K562 (cell line): Measurements from ENCODE around the gene MAP4K4. TPM values are rescaled to one million over a fixed set of nuclear protein-coding genes. Genes with fewer than 3 reads are reported as not detected.

Experiments used
- ATAC-seq: fragments of 200-7000 bp; cut with Tn5 transposase; 3 replicates; pipeline ENCODE4 v1.9.1; 2020; ENCODE audit warnings: moderate library complexity
- BruUV-seq: library from RNA; stranded (reverse); fragments of 400-500 nt; replicated peaks from 2 replicates; lab custom pipeline; 2021; lab: Mats Ljungman, UMichigan
- CTCF ChIA-PET: fragments of 300-600 bp; formaldehyde crosslinking; extraction: SDS; loops from one replicate; lab custom pipeline; 2021; ENCODE audit warnings: low intra/inter-chr PET ratio; lab: Yijun Ruan, JAX
- POLR2A ChIA-PET: fragments of 300-600, 350-650 bp; sonication (Branson Sonifier 250); formaldehyde crosslinking; extraction: SDS; loops from one replicate; lab custom pipeline; 2021; ENCODE audit warnings: antibody characterized with exemption, inconsistent platforms; lab: Yijun Ruan, JAX
- DNase-seq, 4 experiments: peaks; one replicate each; pipeline versions ENCODE4 v3.0.0 to v3.0.0-alpha.2; 2011 to 2018; ENCODE audit warnings: low spot score in 3 of 4, mixed read lengths in 3 of 4; ENCODE audit errors: extremely low read depth in 1 of 4
- FAIRE-seq: peaks from 2 replicates; lab custom pipeline; 2011; peaks lifted over from hg19 to GRCh38; lab: Jason Lieb, UNC
- H2AFZ ChIP-seq: 2 replicates; pipeline ENCODE4 v1.6.0; 2011; ENCODE audit warnings: low read depth, low read length, control low read depth, inconsistent platforms
- H3K27ac ChIP-seq: fragments of 200-600 bp; 3 replicates; pipeline ENCODE4 v1.8.0; 2011; ENCODE audit warnings: low read depth, mild to moderate bottlenecking, control low read depth, inconsistent platforms, low read length, moderate library complexity, mixed read lengths; ENCODE audit errors: extremely low read depth
- H3K27me3 ChIP-seq, 2 experiments: fragments of 300-600 bp in 1 of 2; 2 replicates in 1 of 2; 3 replicates in 1 of 2; pipeline versions ENCODE4 v1.6.0 to v1.8.0; 2011; ENCODE audit warnings: inconsistent platforms in 2 of 2, low read length in 2 of 2, mild to moderate bottlenecking in 1 of 2, mixed read lengths in 1 of 2, moderate library complexity in 1 of 2; ENCODE audit not compliant: control insufficient read depth in 2 of 2, insufficient read depth in 2 of 2
- H3K36me3 ChIP-seq: fragments of 300-600 bp; 3 replicates; pipeline ENCODE4 v1.8.0; 2011; ENCODE audit warnings: mild to moderate bottlenecking, low read length, inconsistent platforms; ENCODE audit not compliant: control insufficient read depth, insufficient read depth
- H3K4me1 ChIP-seq, 2 experiments: fragments of 200-600 bp in 1 of 2; replicated peaks in 1 of 2; 2 replicates in 1 of 2; 3 replicates in 1 of 2; pipeline versions ENCODE4 v1.5.1 to v1.8.0; 2011; ENCODE audit warnings: inconsistent platforms in 2 of 2, low read length in 2 of 2, mild to moderate bottlenecking in 1 of 2, mixed read lengths in 1 of 2, moderate library complexity in 1 of 2; ENCODE audit not compliant: control insufficient read depth in 2 of 2, insufficient read depth in 2 of 2
- H3K4me2 ChIP-seq: 2 replicates; pipeline ENCODE4 v1.6.1; 2011; ENCODE audit warnings: low read length, control low read depth, inconsistent platforms, mixed read lengths; ENCODE audit not compliant: insufficient read depth
- H3K4me3 ChIP-seq: fragments of 200-600 bp; sonication (generic), shearing (Covaris generic); 2 replicates; pipeline ENCODE4 v1.5.1; 2016; ENCODE audit warnings: control low read depth, inconsistent platforms
- H3K79me2 ChIP-seq: fragments of 200-600 bp; 3 replicates; pipeline ENCODE4 v1.8.0; 2011; ENCODE audit warnings: low read length, inconsistent platforms; ENCODE audit not compliant: control insufficient read depth, insufficient read depth
- H3K9ac ChIP-seq, 2 experiments: 2 replicates each; pipeline versions ENCODE4 v1.6.0 to v1.6.1; 2011; ENCODE audit warnings: low read depth in 2 of 2, low read length in 2 of 2, control low read depth in 1 of 2, inconsistent platforms in 1 of 2, mild to moderate bottlenecking in 1 of 2, mixed read lengths in 1 of 2; ENCODE audit not compliant: insufficient read depth in 1 of 2
- H3K9me1 ChIP-seq: one replicate; pipeline ENCODE4 v1.6.0; 2011; ENCODE audit warnings: inconsistent platforms, mild to moderate bottlenecking, low read length, moderate library complexity; ENCODE audit not compliant: control insufficient read depth, insufficient read depth
- H3K9me3 ChIP-seq: replicated peaks from 2 replicates; pipeline ENCODE4 v1.5.1; 2011; ENCODE audit warnings: low read depth, low read length, inconsistent platforms; ENCODE audit not compliant: control insufficient read depth, insufficient read depth
- H4K20me1 ChIP-seq: replicated peaks from 2 replicates; pipeline ENCODE4 v1.6.1; 2011; ENCODE audit warnings: low read length, inconsistent platforms, mixed read lengths; ENCODE audit not compliant: control insufficient read depth, insufficient read depth
- E2F1 ChIP-seq: sonication (generic); formaldehyde crosslinking; IDR thresholded peaks from 2 replicates; pipeline ENCODE4 v1.8.1; 2023; ENCODE audit warnings: mild to moderate bottlenecking, missing genetic modification reagents, moderate library complexity
- FOXA3 ChIP-seq, 2 experiments: fragments of 450-650 bp in 1 of 2; sonication (generic) in 1 of 2; formaldehyde crosslinking; IDR thresholded peaks in 1 of 2; conservative IDR thresholded peaks in 1 of 2; 2 replicates each; pipeline versions ENCODE4 v1.4.0 to v1.8.0; 2020 to 2022; ENCODE audit warnings: mild to moderate bottlenecking in 2 of 2, missing genetic modification reagents in 1 of 2
- ZNF212 ChIP-seq: fragments of 450-650 bp; formaldehyde crosslinking; IDR thresholded peaks from 2 replicates; pipeline ENCODE4 v1.4.0; 2020; ENCODE audit warnings: mild to moderate bottlenecking
- ZNF717 ChIP-seq: fragments of 250-450 bp; sonication (Bioruptor Pico); IDR thresholded peaks from 2 replicates; pipeline ENCODE4 v1.5.0; 2021
- WGBS: fragments of 100-300 bp; shearing (Covaris generic); methylation state at CpG from one replicate; pipeline ENCODE4 v1.1.6; 2016; ENCODE audit warnings: low coverage, mixed read lengths; ENCODE audit not compliant: insufficient coverage; ENCODE audit errors: missing lambda C conversion rate; 5-methylcytosine and 5-hydroxymethylcytosine counted together
- in situ Hi-C: fragments of 300-500 bp; cut with MboI; formaldehyde crosslinking; loops from 4 replicates; pipeline ENCODE4 v1.15.0; 2018; ENCODE audit warnings: inconsistent platforms, mixed read lengths
- intact Hi-C: fragments of 100-400 bp; cut with micrococcal nuclease; formaldehyde crosslinking; loops from 2 replicates; pipeline ENCODE4 v1.14.2; 2022
- polyA plus RNA-seq, 8 experiments: library from polyadenylated mRNA; depleted of rRNA in 4 of 8; stranded (reverse) in 5 of 8; unstranded in 3 of 8; fragments of >200 nt; fragmentation: Nextera tagmentation in 2 of 8; fragmentation: Illumina TruSeq in 1 of 8; extraction: Ambion mirVana in 2 of 8; extraction: Trizol in 1 of 8; gene quantifications; 2 replicates each; pipeline versions ENCODE4 v1.2.1 to v1.2.3, GENCODE V29; 2011 to 2014; ENCODE audit warnings: inconsistent platforms in 1 of 8, missing spikeins in 1 of 8
- total RNA-seq, 7 experiments: library from RNA; depleted of rRNA in 6 of 7; stranded (reverse); fragments of >200 nt in 6 of 7; fragmentation: Illumina TruSeq in 2 of 7; extraction: Trizol in 2 of 7; gene quantifications; 2 replicates each; pipeline versions ENCODE4 v1.2.1 to v1.2.3, GENCODE V29; 2011 to 2021; ENCODE audit warnings: low replicate concordance in 1 of 7

The MAP4K4 gene
- total and polyA plus RNA-seq, 9 of the 15 experiments (the other 6 are each of a cell fraction or from before 2014, with no cell fraction given): 7.6 to 76.4 (median 50.6) TPM

DNA sequence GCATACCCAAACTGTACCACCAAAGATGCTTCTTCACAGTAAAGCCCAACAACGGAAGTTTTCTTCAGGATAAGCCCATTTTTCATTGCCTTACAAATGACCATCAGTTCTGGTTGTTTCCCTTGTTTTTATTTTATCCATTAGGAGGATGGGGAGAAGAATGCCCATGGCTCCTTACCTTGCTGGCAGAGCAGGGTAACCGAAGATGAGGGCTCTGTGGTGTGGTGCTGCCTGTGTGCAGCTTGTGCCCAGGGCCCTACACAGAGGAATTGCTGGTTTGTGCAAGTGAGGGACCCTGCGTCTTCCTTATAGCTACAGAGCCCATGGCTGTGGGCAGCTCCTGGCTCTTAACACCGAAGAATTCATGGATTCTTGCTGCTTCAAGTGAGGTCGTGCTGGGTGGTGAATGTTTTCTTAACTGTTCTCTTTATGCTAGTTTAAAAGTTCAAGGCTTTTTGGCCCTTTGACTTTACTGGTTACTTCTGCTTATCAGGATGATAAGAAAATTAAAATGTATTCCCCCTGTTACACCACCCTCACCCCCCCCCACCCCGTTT lies 110.6 kb downstream of the MAP4K4 start:
- no peak for FAIRE-seq

More for the DNA sequence above, 110.6 kb downstream of the MAP4K4 start:
- WGBS: 76% methylated on average over 5 of the region's 6 CpGs
- intact Hi-C loops (no loop called here), in situ Hi-C loops (no loop called here)
- CTCF ChIA-PET: no interaction called here
- Histone ChIP-seq H3K4me1 (peaks cover 13 to 14% of the 10 kb centered on the region in 2 experiments; a peak in 4 of 5 replicates), H3K9me3 (no peaks in the 10 kb centered on the region), H3K9ac (peak overlapping the region in 1 of 2 experiments; percentile 84; a peak in 1 of 4 replicates), H3K27me3 (no peaks in the 10 kb centered on the region), H3K27ac (no peak overlapping the region), H3K36me3 (no peaks in the 10 kb centered on the region), H3K79me2 (peaks cover 49% of the 10 kb centered on the region), H2AFZ (no peak overlapping the region), H4K20me1 (no peaks in the 10 kb centered on the region; the same call in 1 of the 2 replicates), H3K4me2 (no peak overlapping the region), H3K4me3 (no peak overlapping the region), H3K9me1 (no peaks in the 10 kb centered on the region)
- POLR2A ChIA-PET: interaction anchor here (1.0 kb wide), 1 partner anchor 27 kb away, joined by 3 read pairs; no protein-coding TSS in a partner anchor
- TF ChIP-seq ZNF717 (CRISPR knock-in tag) (no peak), FOXA3 (CRISPR knock-in tag; conservative IDR thresholded peaks at IDR 0.05 in 1 of 2, IDR thresholded peaks at IDR 0.05 in 1 of 2) (no peak), ZNF212 (CRISPR knock-in tag) (no peak), E2F1 (CRISPR knock-in tag) (no peak)
- DNase-seq (no peak), ATAC-seq (no peak)
- BruUV-seq: no TSS peak
